NCI-H446 (cell line): Measurements from ENCODE around the gene PHF21A.
"Not testable (repeated sequence)": the region's sequence is repeated elsewhere in the genome, so short reads cannot be mapped to it uniquely, and the experiment has no call there.

Experiments used
- DNase-seq, 2 experiments: peaks; one replicate each; lab custom pipeline; 2025; lab: John Stamatoyannopoulos, UW

PHF21A gene

GRCh38 chr11:45983471-45983845, 137.8 kb downstream of the PHF21A start:
- DNase-seq = no peak

- peak in 1 of 2 experiments; percentile 65 for DNase-seq
These were observed 138.4 kb downstream of the PHF21A start for GRCh38 chr11:45982656-45983470.

- not testable (repeated sequence) for DNase-seq
These were observed 139.4 kb downstream of the PHF21A start for GRCh38 chr11:45981826-45982225.

- DNase-seq = no peak
These were observed 146.4 kb downstream of the PHF21A start for GRCh38 chr11:45974806-45975205.

DNA sequence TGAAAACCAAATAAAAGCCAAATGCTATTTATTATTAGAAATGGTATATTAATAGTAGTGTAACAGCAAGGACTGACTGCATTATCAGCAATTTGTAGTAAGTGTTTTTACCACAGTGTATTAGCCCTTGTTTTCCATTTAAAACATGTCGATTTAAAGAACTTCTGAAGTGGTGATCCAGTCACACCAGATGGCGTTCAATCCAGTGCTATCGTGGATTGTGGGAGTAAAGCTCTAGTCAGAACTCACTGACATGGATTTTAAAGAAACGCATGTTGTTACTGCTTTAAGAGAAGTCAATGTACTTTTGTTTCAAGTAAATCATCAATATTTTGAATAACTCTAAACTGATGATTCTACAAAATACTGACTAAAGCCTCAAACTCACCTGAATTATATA, 147.7 kb downstream of the PHF21A start:
- no peak for DNase-seq

GRCh38 chr11:45968901-45969300, 152.4 kb downstream of the PHF21A start:
- DNase-seq = no peak

- no peak for DNase-seq
These were observed 153.7 kb downstream of the PHF21A start for GRCh38 chr11:45967506-45967905.

- peak; percentile 59 to 86 for DNase-seq
These were observed 156.3 kb downstream of the PHF21A start for GRCh38 chr11:45964911-45965389.

DNA sequence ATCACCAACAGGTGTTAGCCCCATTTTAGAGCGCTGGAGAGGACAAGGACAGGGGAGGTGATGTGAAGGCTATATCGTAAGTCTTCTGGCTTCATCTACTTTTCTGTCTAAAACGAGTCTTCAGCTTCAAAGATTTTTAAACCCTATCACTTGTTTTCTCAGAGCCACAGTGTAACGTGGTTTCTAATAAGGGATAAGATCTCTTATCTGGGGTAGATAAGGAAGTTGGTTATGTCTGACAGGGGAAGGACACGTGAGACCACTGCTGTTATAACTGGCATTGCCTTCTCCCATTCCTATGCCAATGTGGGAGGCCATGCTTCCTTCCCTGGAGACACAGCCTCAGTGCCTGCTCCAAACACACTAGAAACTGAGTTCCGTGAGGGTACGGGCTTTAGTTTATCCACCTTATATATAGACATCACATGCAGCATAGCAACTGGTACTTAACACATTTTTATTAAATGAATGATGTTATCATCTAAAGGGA, 159.5 kb downstream of the PHF21A start:
- no peak for DNase-seq

DNA sequence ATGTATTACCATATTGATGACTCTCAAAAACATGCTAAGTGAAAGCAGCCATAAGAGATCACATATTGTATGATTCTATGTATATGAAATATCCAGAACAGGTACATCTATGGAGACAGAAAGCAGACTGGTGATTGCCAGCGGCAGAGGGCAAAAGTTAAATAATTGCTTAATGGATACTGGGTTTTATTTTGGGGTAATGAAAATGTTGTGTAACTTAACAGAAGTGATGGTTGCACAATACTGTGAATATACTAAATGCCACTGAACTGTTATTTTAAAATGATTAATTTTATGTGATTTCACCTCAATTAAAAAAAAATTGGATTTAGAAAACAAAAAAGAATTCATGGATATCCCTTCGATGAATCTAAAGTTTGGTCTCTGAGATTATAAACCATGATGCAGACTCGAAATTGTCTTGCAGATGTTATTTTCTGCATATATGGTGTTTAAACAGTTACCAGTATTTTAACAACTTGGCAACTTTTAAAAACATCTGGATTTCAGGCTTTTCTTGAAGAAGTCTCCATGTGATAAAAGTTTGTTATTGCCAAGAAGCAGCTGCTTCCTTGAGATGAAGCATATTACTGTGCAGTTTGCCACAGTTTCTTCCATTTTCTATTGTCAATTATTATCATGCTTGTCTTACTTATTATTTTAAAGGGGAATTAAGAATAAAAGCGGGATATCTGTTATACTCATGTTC, 160.7 kb downstream of the PHF21A start:
- DNase-seq = no peak

GRCh38 chr11:45959851-45960250, 161.4 kb downstream of the PHF21A start:
- DNase-seq = no peak

DNA sequence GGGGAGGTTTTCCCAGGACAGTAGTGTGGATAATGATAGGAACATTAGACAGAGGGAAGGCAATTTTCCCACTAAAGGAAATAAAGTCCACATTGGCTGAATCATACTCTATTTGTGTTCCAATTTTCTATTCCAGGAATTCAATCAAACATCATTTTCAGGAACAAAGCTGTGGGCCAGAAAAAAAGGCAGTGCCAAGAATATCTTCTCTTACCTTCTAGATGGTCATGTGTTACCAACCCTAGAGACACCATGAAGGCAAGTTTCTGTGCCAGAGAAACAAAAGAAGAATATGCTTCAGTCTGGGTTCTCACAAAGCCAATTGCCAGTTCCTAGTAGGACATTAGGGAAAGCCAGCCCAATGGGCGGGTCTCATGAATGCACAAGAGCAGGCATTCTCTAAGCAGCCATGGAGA, 171.3 kb downstream of the PHF21A start:
- no peak for DNase-seq

DNA sequence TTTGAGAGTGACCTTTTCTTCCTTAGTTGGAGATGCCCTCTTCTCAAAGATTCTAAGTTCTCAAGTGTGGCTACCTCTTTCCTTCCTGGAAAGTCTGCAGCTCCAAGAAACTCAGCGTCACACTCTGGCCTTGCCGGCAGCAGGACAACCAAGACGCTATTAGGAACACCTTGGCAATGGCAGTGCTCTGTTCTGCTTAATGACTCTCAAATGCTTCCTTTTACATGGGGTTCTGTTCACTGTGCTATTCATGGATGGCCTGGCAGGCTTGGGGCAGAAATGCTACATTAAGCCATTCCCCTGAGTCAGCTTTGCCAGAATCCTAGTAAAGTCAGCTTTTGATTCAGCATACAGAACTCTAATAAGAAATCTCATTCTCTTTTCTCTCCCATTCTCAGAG, 172.9 kb downstream of the PHF21A start:
- no peak for DNase-seq

DNA sequence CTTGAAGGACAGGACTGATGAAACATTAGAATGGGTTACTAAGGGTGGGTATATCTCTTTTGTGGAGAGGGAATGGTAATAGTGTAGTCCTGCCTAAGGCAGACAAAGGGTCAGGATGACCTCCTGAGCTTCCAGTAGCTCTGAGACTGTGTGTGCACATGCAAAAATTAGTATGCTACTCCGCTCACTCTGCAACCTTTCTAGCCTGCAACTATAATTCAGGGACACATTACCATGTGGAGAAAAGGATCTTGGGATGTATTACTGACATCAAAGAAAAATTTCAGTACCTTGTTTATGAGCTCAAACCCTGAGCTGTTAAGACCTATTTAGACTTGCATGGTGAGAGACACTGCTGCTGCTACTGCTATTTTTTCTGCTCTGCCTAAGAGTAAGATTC, 173.4 kb downstream of the PHF21A start:
- no peak for DNase-seq

DNA sequence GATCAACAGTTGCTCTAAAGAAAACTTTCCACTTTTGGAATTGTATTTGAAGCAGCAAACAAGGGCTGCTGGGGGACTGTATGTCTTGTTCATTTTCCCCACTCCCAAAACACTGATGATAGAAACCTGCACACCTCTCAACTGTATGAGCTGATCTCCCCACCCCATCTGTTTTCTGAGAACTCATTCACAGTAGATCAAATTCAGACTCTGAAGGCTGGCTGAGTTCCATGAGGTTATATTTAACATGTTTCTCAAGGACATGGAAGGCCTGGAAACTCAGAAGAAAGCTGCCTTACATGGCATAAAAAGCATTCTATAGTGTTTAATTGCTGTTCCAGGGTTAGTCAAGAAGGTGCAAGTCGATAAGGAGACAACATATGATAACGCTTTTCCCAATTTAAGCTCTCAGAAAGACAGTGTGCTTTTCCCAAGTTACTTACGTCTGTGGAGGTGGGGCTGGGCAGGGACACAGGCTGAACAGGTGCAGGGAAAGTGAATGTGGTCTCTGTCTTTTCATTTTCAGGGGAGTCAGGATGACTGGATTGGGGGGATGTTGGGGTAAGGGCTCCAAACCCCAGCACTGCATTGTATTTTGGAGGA, 175.8 kb downstream of the PHF21A start:
- no peak for DNase-seq

DNA sequence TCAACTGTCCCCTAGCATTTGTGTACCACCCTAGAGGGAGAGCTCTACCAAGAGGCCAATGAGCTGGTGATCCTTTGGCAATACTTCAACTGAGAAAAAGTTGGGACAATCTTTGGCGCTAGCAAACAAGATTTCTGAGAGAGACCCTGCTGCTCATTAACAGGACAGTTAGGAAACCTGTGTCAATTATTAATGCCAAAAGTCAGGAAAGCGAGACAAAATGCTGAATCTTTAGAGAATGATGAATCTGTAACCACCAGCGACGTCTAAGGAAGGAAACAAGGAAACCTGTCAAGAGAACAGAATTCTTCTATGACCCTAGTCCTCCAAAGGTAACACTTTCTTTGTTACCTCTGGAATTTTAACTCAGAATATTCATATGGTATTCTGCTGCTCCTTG, 178.9 kb downstream of the PHF21A start:
- no peak for DNase-seq

DNA sequence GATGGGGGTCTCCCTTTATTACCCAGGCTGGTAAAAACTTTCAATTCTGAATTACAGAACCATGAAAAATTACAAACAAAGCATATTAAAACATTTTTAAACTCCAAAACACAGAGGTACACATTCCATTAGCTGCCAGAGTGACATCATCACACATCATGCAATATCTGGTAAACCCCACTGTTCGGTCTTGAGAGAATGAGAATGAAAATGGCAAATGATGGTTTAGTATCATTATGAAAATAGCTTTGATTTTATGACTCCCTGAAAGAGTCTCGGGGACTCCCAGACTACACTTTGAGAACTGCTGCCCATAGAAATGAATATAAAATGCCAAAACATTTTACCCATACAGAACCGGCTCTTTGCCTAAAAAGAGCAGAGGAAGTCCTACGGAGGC, 180.0 kb downstream of the PHF21A start:
- DNase-seq = no peak

DNA sequence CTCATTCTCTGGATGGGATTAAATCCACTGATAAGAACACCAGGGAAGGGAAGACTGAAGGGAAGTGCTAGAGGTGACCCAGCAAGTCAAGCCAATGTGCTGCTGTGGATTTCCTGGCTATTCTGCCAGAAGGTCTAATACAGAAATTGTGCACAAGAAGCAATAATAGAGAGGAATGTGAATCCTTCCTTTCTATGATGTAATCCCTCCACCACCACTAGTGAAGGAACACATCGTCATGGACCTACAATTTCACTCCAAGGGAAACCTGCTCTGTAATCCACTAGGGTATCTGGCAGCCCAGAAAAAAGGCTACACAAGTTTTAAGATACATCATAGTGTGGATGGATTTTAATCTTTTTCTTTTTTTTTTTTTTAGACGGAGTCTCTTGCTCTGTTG, 181.4 kb downstream of the PHF21A start:
- no peak for DNase-seq

DNA sequence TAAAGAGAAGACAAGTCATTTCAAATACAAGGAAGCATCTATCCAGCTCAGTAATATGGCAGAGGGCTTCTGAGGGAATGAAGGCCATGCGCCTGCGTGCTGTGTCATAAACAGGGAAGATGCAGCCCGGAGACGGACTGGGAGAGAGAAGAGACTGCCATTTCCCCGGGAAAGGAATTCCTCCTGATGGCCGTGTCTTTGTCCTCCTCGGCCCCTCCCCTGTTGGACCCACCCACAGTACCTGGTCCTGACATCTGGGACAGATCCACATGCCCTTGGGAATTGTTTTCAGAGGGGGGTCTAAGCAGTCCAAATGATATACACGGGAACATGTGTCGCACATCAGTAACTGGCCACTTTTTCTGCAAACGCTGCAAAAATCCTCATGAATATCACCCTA, 183.3 kb downstream of the PHF21A start:
- DNase-seq = no peak

- no peak for DNase-seq
These were observed 184.7 kb downstream of the PHF21A start for GRCh38 chr11:45936511-45937054.

DNA sequence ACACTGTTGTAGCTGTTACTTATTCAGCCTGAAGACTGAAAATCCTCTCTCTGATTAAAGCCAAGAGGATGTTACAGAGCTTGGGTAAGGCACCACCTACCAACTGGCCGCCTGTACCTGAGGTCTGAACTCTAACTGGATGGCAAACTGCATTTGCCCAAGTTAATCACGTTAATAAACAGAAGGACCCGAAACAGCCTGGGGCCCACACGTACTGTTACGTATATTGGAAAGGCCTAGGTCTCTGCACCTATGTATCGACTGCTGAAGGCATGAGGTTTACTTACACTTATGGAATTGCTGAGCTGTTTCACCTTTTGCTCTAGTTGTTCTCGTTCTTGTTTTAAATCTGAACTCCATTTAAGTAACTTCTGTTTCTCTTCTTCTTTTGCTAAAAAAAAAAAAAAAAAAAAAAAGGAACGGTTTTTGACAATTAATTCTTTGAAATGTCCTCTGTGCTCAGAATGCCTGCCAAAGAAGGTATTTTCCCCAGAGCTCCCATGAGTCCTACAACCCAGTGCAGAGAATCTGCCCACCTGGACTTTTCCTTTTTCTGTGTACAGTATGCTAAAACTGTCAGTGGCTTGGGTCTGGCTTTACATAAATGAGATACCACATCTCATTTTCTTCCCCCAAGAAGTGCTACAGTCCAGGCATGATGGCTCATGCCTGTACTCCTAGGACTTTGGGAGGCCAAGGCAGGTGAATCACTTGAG, 185.7 kb downstream of the PHF21A start:
- no peak for DNase-seq
